Measurements from ENCODE around the gene MYO18B. TPM values are rescaled to one million over a fixed set of nuclear protein-coding genes. Genes with fewer than 3 reads are reported as not detected.
A peak's percentile ranks its signal among the peaks of the same experiment; 100 is the strongest.

MYO18B gene
- total and polyA plus RNA-seq, 2 of the 4 experiments (the other 2 are of a cell fraction): under 0.01 TPM; not detected in 1

- Histone ChIP-seq H3K4me1 (ENCODE audit: control insufficient read depth, insufficient read depth, low read length) (peaks cover 4% of the 10 kb centered on the region), H2AK9ac (replicated peaks; ENCODE audit: low read depth, low read length, poor library complexity) (no peak overlapping the region), H3K14ac (replicated peaks; ENCODE audit: low read depth, low read length) (no peak overlapping the region), H3K9me1 (ENCODE audit: insufficient read depth, low read length) (no peaks in the 10 kb centered on the region; the same call in 1 of the 2 replicates), H3K27me3 (ENCODE audit: control insufficient read depth, insufficient read depth, low read length) (no peaks in the 10 kb centered on the region), H3K27ac (ENCODE audit: insufficient read depth, low read length) (no peak overlapping the region), H4K20me1 (ENCODE audit: insufficient read depth, low read length) (no peaks in the 10 kb centered on the region), H3K4me2 (ENCODE audit: low read depth, low read length) (no peak overlapping the region), H4K5ac (ENCODE audit: low read depth, low read length) (no peak overlapping the region), H2AK5ac (ENCODE audit: low read depth, low read length) (no peak overlapping the region), H2BK5ac (ENCODE audit: low read depth, low read length, poor library complexity, severe bottlenecking) (no peak overlapping the region), H2BK15ac (ENCODE audit: low read depth, low read length) (no peak overlapping the region; the same call in 2 of the 3 replicates), H3K18ac (ENCODE audit: low read depth, low read length) (no peak overlapping the region), H4K8ac (ENCODE audit: low read depth in 2 of 2, low read length in 2 of 2) (no peak overlapping the region), H3K36me3 (ENCODE audit: control insufficient read depth, insufficient read depth, low read length) (no peaks in the 10 kb centered on the region), H3K23ac (ENCODE audit: low read depth, low read length) (no peak overlapping the region), H3K9ac (ENCODE audit: low read depth, low read length) (no peak overlapping the region), H3K56ac (ENCODE audit: extremely low read depth, insufficient read depth, low read length) (no peak overlapping the region), H2BK120ac (ENCODE audit: low read depth, low read length) (no peak overlapping the region), H3K4me3 (ENCODE audit: insufficient read depth, low read depth, low read length) (no peak overlapping the region), H2BK20ac (ENCODE audit: low read depth, low read length) (no peak overlapping the region), H2AFZ (replicated peaks; ENCODE audit: low read length, poor library complexity) (peak overlapping the region; percentile 17), H4K91ac (ENCODE audit: insufficient read depth, low read depth, low read length) (no peak overlapping the region), H3K9me3 (ENCODE audit: control insufficient read depth, insufficient read depth, low read length) (no peaks in the 10 kb centered on the region), H3K4ac (ENCODE audit: low read depth, low read length) (no peak overlapping the region), H3K79me1 (ENCODE audit: low read depth in 1 of 2, low read length in 2 of 2) (no peaks in the 10 kb centered on the region)
- BruUV-seq (replicated peaks): no TSS peak
- WGBS, 2 experiments (ENCODE audit: extremely low coverage in 2 of 2, insufficient read length in 1 of 2): 78% methylated on average over 3 of the region's 7 CpGs; no CpG with 5 or more reads in 1 of the 2 experiments
- dilution Hi-C loops (cut with HindIII; ENCODE audit: low sequenced_read_pairs, unreplicated experiment) (no loop called here), in situ Hi-C loops (cut with MboI; ENCODE audit: low sequenced_read_pairs) (no loop called here), intact Hi-C loops (cut with micrococcal nuclease) (no loop called here)
- ATAC-seq (ENCODE audit: low read depth): no peak
- ChIA-PET CTCF (interaction anchor here (0.8 kb wide), 1 partner anchor 509 kb away, joined by 4 read pairs; no protein-coding TSS in a partner anchor), POLR2A (ENCODE audit: unreplicated experiment) (interaction anchor here (0.6 kb wide), 1 partner anchor 46 kb away, joined by 3 read pairs; no protein-coding TSS in a partner anchor)
- TF ChIP-seq CEBPB (IDR thresholded peaks at IDR 0.05; ENCODE audit: low read depth, low read length): no peak
- TF ChIP-seq POLR2A (IDR thresholded peaks at IDR 0.05; ENCODE audit: low read depth, low read length): no peak
- TF ChIP-seq CHD1 (IDR thresholded peaks at IDR 0.05; ENCODE audit: low read depth, low read length): no peak
- TF ChIP-seq SMC3 (IDR thresholded peaks at IDR 0.05; ENCODE audit: low read depth, low read length): no peak
- no peak for TF ChIP-seq RFX5 (IDR thresholded peaks at IDR 0.05; ENCODE audit: low read depth, low read length)
- TF ChIP-seq MAFK (IDR thresholded peaks at IDR 0.05; ENCODE audit: low read depth, low read length): no peak
- no peak for TF ChIP-seq NFE2L2 (IDR thresholded peaks at IDR 0.05; ENCODE audit: low read depth, low read length)
- TF ChIP-seq BHLHE40 (IDR thresholded peaks at IDR 0.05; ENCODE audit: low read depth, low read length): no peak
- no peak for TF ChIP-seq MXI1 (IDR thresholded peaks at IDR 0.05; ENCODE audit: borderline replicate concordance, low read depth, low read length)
- TF ChIP-seq MAZ (IDR thresholded peaks at IDR 0.05; ENCODE audit: borderline replicate concordance, low read depth, low read length): no peak
- TF ChIP-seq CTCF (conservative IDR thresholded peaks at IDR 0.05; ENCODE audit: low read depth, low read length): no peak
- no peak for TF ChIP-seq RCOR1 (IDR thresholded peaks at IDR 0.05; ENCODE audit: insufficient replicate concordance, low read length)
- no peak for TF ChIP-seq ELK1 (IDR thresholded peaks at IDR 0.05; ENCODE audit: borderline replicate concordance, low read depth, low read length)
- no peak for TF ChIP-seq FOS (IDR thresholded peaks at IDR 0.05; ENCODE audit: low read depth, low read length)
- no peak for TF ChIP-seq RAD21 (IDR thresholded peaks at IDR 0.05; ENCODE audit: low read length)
- no peak for TF ChIP-seq USF2 (IDR thresholded peaks at IDR 0.05; ENCODE audit: low read depth, low read length)
- peak; percentile 58 for DNase-seq
These were observed 3.5 kb downstream of the MYO18B start for GRCh38 chr22:25745341-25746011.
